WTC11 (cell line): ENCODE results near the gene RPL10.
"Not testable (repeated sequence)": the region's sequence is repeated elsewhere in the genome, so short reads cannot be mapped to it uniquely, and the experiment has no call there.

ENCODE experiments used
- CBFB ChIP-seq: sonication (generic); formaldehyde crosslinking; IDR thresholded peaks from 2 replicates; pipeline ENCODE4 v1.8.1; 2022; ENCODE audit warnings: mild to moderate bottlenecking, low read depth, missing genetic modification reagents
- GABPB1 ChIP-seq: sonication (generic); formaldehyde crosslinking; IDR thresholded peaks from 2 replicates; pipeline ENCODE4 v1.8.1; 2023; ENCODE audit warnings: mild to moderate bottlenecking, missing genetic modification reagents
- MLX ChIP-seq: sonication (generic); formaldehyde crosslinking; IDR thresholded peaks from 2 replicates; pipeline ENCODE4 v1.8.1; 2023; ENCODE audit warnings: mild to moderate bottlenecking, missing genetic modification reagents, moderate library complexity
- NFE2L1 ChIP-seq: sonication (generic); formaldehyde crosslinking; IDR thresholded peaks from 2 replicates; pipeline ENCODE4 v1.8.1; 2023; ENCODE audit warnings: missing genetic modification reagents
- NR2C2 ChIP-seq: sonication (generic); formaldehyde crosslinking; IDR thresholded peaks from 2 replicates; pipeline ENCODE4 v1.8.0; 2022; ENCODE audit warnings: mild to moderate bottlenecking, missing genetic modification reagents
- TCF7 ChIP-seq: sonication (generic); formaldehyde crosslinking; IDR thresholded peaks from 2 replicates; pipeline ENCODE4 v1.8.0; 2022; ENCODE audit warnings: mild to moderate bottlenecking, low read depth, missing genetic modification reagents, moderate library complexity
- TEAD4 ChIP-seq: sonication (generic); formaldehyde crosslinking; IDR thresholded peaks from 2 replicates; pipeline ENCODE4 v1.8.0; 2022; ENCODE audit warnings: mild to moderate bottlenecking, missing genetic modification reagents
- TF ChIP-seq, protein P1 (sequence below): fragments of 200-600 bp; IDR thresholded peaks from 2 replicates; pipeline ENCODE4 v1.8.0; 2022; ENCODE audit warnings: antibody characterized with exemption
- TF ChIP-seq, protein P2 (sequence below): sonication (generic); formaldehyde crosslinking; IDR thresholded peaks from 2 replicates; pipeline ENCODE4 v1.8.0; 2023; ENCODE audit warnings: mild to moderate bottlenecking, missing genetic modification reagents

- TF ChIP-seq, protein P1, sequence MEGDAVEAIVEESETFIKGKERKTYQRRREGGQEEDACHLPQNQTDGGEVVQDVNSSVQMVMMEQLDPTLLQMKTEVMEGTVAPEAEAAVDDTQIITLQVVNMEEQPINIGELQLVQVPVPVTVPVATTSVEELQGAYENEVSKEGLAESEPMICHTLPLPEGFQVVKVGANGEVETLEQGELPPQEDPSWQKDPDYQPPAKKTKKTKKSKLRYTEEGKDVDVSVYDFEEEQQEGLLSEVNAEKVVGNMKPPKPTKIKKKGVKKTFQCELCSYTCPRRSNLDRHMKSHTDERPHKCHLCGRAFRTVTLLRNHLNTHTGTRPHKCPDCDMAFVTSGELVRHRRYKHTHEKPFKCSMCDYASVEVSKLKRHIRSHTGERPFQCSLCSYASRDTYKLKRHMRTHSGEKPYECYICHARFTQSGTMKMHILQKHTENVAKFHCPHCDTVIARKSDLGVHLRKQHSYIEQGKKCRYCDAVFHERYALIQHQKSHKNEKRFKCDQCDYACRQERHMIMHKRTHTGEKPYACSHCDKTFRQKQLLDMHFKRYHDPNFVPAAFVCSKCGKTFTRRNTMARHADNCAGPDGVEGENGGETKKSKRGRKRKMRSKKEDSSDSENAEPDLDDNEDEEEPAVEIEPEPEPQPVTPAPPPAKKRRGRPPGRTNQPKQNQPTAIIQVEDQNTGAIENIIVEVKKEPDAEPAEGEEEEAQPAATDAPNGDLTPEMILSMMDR = not testable (repeated sequence)
- not testable (repeated sequence) for TF ChIP-seq CBFB (CRISPR knock-in tag); NR2C2 (CRISPR knock-in tag); GABPB1 (CRISPR knock-in tag); MLX; TCF7 (CRISPR knock-in tag); NFE2L1 (CRISPR knock-in tag); TEAD4 (CRISPR knock-in tag)
- TF ChIP-seq, protein P2, sequence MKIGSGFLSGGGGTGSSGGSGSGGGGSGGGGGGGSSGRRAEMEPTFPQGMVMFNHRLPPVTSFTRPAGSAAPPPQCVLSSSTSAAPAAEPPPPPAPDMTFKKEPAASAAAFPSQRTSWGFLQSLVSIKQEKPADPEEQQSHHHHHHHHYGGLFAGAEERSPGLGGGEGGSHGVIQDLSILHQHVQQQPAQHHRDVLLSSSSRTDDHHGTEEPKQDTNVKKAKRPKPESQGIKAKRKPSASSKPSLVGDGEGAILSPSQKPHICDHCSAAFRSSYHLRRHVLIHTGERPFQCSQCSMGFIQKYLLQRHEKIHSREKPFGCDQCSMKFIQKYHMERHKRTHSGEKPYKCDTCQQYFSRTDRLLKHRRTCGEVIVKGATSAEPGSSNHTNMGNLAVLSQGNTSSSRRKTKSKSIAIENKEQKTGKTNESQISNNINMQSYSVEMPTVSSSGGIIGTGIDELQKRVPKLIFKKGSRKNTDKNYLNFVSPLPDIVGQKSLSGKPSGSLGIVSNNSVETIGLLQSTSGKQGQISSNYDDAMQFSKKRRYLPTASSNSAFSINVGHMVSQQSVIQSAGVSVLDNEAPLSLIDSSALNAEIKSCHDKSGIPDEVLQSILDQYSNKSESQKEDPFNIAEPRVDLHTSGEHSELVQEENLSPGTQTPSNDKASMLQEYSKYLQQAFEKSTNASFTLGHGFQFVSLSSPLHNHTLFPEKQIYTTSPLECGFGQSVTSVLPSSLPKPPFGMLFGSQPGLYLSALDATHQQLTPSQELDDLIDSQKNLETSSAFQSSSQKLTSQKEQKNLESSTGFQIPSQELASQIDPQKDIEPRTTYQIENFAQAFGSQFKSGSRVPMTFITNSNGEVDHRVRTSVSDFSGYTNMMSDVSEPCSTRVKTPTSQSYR (CRISPR knock-in tag) = not testable (repeated sequence)
These were observed 1.8 kb upstream of the RPL10 start for GRCh38 chrX:154396363-154396762.
